GM21825 (cell line): ENCODE measurements around the gene CFAP57.
"Not testable (repeated sequence)": the region's sequence is repeated elsewhere in the genome, so short reads cannot be mapped to it uniquely, and the experiment has no call there.

Experiments used
- ATAC-seq: cut with Tn5 transposase; IDR thresholded peaks from one replicate; pipeline ENCODE4 v1.9.1; 2021; ENCODE audit warnings: mild to moderate bottlenecking, moderate library complexity; ENCODE audit not compliant: unreplicated experiment

Gene CFAP57

DNA sequence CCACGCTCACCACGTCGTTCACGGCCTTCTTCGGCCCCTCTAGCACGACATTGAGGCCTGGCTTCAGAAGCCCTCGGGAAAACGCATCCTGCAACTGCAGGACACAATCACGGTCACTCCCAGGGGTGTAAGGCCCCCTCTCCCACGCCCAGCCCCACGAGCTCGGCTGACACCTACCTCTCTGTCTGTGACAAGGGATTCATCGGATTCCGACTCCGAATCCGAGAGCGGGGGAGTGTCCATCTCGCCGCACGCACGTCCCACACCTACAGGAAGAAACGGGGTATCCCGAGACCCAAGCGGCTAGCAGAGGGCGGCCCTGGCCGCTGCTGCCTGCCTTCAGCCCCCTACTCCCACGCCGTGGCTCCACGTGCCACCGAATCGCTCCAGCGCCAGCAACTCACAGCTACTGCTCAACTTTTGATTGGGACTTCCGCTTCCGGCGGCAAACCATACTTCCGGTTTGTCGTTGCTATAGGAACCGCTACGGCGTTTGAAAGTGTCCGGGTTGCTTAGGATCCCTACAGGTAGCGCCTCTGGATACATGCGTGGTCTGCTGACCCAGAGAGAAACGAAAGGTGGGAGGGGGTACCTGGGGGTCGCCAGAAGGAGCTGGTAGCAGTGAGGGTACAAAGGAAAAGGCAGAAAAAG, at the start of gene CFAP57, which contains the start of gene EBNA1BP2:
TSS of gene CFAP57 (plus strand) at position 455 of the 651 bp plus-strand sequence. CDS start 424 bp downstream, outside the sequence.
TSS of gene EBNA1BP2 (minus strand) at position 415 of the 651 bp plus-strand sequence. CDS start at position 243, 172 bp downstream.
- peak; percentile 87 for ATAC-seq

GRCh38 chr1:43123031-43123430, 49.1 kb upstream of the CFAP57 start:
- ATAC-seq, result no peak

DNA sequence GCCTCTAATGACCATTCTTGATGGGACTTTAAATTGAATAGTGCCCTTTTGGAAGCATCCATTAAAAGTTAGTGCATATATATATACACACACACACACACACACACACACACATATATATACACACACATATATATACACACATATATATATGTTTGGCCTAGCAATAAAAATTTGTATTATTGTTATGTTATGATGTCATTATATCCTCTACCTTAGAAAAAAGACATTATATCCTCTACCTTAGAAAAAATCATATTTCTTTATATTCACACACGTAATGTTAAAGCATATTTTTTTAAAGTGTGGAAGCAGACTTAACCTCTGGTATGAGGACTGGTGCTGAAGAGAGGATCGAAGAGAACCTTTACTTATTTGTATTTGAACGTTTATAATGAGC, 43.3 kb upstream of the CFAP57 start:
- no peak for ATAC-seq

DNA sequence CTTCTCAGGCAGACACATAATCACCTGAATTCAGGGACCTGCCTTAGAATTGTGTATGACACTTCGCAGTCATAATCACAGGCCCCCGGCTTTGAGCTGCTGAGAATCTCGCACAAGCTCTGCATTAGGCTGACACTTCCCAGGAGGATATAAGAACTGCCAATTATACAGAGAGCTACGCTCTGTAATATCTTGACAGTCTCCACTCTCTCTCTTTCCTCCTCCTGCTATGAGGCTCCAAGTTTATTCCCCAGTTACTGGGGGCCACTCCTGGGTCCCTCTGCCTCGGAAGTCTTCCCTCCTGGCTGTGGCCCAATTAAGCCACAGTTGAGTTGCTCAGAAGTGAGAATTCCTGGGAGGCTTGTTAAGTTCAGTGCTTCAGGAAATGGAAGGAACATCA, 42.7 kb upstream of the CFAP57 start:
- ATAC-seq, result no peak

DNA sequence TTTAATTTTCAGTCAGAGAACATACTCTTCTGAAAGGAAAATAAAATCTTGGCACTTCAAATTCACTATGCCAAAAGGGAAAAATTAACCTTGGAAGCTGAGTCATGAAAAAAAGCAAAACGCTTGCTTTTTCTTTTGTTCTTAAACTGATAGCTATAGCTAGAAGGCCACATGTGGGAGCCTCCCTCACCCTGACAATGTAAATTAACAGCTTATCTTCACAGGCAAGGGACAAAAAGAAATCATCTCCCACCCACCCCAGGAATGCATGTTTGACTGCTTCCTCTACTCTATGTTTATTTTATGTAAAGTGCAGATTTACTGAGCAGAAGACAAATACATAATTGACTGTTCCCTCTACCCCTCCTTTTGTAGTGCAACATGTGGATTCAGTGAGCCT, 38.1 kb upstream of the CFAP57 start:
- no peak for ATAC-seq

DNA sequence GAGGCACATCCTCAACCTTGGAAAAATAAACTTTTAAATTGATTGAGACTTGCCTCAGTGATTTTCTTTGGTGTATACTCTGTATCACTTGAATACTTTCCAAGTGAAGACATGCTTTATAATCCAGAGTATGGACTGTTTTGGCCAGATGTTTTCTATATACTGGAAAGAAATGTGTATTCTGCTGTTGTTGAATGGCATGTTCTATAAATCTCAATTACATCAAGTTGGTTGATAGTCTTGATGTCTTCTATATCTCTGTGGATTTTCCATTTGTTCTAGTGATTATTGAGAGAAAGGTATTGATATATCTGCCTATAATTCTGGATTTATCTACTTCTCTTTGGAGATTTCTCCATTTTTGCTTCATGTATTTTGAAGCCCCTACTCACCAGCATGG, 37.5 kb upstream of the CFAP57 start:
- no peak for ATAC-seq

GRCh38 chr1:43135857-43136781, 36.0 kb upstream of the CFAP57 start:
- no peak for ATAC-seq

DNA sequence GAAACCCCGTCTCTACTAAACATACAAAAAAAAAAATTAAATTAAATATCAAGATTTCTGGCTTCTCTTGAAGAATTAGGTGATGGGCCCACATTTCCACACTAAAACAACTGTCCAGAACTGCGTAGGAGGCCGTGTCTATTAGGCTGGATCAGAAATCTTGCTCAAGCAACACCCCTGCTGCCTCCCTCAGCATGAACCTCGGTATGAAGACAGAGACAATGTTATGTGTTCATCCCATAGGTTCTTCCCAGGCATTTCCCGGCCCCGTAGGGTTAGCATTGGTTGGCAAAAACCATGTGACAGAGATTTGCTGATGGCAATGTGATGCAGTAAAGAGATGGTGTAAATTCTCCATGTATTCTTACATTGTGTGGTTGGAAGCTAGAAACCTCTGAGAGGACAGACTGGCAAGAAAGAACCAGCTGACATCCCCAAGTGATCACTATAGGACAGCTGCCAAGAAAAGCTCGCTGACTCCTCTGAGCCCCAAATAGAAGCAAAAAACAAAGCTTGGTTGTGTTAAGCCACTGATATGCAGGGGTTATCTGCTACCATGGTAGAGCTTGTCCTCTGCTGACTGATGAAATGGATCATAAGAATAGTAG, 34.6 kb upstream of the CFAP57 start:
- no peak for ATAC-seq

- not testable (repeated sequence) for ATAC-seq
Observed at GRCh38 chr1:43139295-43139694, 32.8 kb upstream of the CFAP57 start.

DNA sequence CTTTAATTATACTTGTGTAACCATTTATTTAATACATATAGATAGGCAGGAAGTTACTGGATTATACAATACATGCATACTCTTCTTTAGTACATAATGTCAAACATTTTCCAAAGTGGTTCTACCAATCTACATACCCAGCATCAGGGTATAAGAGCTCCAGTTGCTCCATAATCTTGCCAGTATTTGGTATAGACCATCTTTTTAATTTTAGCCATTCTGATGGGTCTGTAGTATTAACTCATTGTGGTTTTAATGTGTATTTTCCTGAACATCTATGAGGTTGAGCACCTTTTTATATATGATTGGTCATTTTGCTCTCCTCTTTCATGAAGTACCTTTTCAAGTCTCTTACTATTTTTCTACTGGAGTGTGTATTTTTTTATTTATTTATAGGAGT, 32.1 kb upstream of the CFAP57 start:
- ATAC-seq, result no peak

- ATAC-seq, result no peak
Observed at GRCh38 chr1:43140583-43140982, 31.5 kb upstream of the CFAP57 start.

- ATAC-seq, result no peak
Observed at GRCh38 chr1:43143441-43143888, 28.7 kb upstream of the CFAP57 start.

GRCh38 chr1:43144237-43144636, 27.9 kb upstream of the CFAP57 start:
- no peak for ATAC-seq

DNA sequence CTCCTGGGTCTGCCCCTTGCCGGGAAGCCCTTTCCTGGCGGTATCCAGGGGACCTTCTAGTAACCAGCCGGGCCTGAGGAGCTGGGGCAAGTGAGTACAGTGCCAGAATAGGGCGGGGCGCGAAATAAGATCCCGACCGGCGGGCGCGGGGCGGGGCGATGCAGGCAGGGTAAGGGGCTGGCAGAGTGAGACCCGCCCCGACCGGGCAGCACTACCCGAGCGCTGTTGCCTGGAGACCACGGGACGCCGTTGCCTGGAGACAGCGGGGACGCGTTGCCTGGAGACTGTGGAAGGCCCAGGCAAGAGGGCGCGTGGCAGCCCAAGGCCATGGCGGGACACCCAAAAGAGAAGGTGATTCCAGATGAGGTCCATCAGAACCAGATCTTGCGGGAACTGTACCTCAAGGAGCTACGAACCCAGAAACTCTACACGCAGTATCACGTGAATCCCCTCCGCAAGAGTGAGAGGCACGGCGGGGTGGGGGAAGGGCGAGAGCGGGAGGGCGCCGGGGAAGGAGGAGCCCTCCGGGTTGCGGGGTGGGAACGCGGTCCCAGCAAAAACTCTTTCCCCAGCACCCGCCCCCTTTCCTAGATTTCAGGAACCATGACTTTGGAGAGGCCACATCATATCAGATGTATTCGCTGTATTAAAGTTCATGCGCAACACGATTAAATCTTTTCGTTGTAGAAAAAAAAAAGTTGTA, 24.4 kb upstream of the CFAP57 start:
- ATAC-seq, result no peak

DNA sequence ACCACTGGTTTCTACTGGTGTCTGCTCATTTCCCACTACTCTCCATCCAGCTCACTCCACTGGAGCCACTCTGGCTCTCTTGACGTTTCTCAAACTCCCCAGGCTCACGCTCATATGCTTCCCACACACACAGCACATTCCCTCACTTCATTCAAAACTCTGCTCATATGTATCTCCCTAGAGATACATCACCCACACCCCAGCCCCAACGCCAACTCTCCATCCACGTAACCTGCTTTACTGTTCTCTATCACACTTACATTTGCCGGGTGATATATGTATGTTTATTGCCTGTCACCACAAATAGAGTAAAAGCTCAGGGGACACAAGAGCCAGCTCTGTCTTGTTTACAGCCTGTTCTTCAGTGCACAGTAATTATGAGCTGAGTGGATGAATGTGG, 22.2 kb upstream of the CFAP57 start:
- no peak for ATAC-seq

GRCh38 chr1:43152866-43153265, 19.3 kb upstream of the CFAP57 start:
- ATAC-seq, result no peak

- ATAC-seq, result no peak
Observed at GRCh38 chr1:43153443-43153842, 18.7 kb upstream of the CFAP57 start.

- no peak for ATAC-seq
Observed at GRCh38 chr1:43156026-43156425, 16.1 kb upstream of the CFAP57 start.

DNA sequence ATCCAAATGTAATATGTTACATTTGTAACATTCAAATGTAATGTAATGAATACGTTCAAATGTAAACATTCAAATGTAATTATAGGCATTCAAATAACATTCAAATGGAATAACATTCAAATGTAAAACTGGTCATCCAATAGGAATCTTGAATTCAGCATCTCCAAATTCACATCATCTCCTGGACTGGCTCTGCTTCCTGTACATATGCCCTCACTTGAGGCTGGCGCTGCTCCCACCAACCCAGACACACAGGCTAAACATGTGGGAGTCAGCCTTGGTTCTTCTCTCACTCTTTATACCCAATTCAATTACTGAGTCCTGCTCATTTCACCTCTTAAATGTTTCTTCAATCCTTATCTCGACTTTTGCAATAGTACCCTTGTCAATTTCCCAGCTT, 7.0 kb upstream of the CFAP57 start:
- ATAC-seq, result no peak

GRCh38 chr1:43165765-43166164, 6.4 kb upstream of the CFAP57 start:
- ATAC-seq, result no peak

DNA sequence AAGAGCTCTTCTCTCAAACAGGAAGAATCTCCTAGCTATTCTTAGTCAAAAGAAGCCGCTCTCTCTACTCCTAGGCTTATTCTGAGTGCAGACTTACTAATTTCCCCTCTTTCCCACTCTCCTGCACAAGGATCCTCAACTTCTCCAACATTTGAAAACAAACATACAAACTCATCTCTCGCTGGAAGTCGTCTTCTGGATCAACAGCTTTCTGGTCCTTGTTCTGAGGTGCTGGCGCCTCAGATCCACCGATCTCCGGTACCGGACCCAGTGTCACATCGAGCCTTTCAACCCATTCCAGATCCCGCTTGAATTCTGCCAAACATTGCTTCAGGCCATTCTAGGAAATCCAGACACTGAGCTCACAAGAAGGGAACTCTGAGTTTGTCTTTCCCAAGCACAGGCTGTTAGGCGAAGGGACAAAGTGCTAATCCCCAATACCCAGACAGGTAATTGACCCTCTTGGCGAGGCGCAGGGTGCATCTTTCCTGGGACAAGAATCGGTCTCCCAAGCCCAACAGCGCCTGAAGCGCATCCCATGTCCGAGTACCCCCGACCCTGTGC, 736 bp upstream of the CFAP57 start:
- ATAC-seq, result no peak
